Measurements from ENCODE around the gene NFKBIE.

DNA sequence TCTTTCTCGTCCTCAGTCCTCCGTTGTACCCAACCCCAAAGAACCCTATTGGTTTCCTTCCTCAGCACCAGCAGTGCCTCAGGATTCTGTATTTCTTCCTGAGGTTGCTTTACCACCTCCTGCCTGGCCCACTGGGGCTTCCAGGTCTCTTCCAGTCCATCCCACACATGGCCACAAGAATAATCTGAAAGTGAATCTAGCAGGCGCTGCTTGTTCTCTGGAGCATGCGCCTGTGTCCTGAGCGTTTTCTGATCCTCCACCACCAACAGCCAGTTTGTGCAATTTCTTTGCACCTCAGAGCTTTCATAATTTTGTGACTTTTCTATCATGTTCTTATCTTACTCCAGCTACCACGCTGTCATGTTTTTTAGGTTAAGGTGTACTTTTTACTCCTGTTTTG, 30.1 kb downstream of the NFKBIE start:
- TF ChIP-seq, protein P1, sequence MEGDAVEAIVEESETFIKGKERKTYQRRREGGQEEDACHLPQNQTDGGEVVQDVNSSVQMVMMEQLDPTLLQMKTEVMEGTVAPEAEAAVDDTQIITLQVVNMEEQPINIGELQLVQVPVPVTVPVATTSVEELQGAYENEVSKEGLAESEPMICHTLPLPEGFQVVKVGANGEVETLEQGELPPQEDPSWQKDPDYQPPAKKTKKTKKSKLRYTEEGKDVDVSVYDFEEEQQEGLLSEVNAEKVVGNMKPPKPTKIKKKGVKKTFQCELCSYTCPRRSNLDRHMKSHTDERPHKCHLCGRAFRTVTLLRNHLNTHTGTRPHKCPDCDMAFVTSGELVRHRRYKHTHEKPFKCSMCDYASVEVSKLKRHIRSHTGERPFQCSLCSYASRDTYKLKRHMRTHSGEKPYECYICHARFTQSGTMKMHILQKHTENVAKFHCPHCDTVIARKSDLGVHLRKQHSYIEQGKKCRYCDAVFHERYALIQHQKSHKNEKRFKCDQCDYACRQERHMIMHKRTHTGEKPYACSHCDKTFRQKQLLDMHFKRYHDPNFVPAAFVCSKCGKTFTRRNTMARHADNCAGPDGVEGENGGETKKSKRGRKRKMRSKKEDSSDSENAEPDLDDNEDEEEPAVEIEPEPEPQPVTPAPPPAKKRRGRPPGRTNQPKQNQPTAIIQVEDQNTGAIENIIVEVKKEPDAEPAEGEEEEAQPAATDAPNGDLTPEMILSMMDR (optimal IDR thresholded peaks at IDR 0.05 in 1 of 3, IDR thresholded peaks at IDR 0.05 in 1 of 3, conservative IDR thresholded peaks at IDR 0.05 in 1 of 3; ENCODE audit: extremely low read depth in 1 of 3, insufficient read depth in 2 of 3, low read length in 3 of 3) = no peak
- no peak for TF ChIP-seq EZH2 (IDR thresholded peaks at IDR 0.05; ENCODE audit: low read length)
